ENCODE data around the gene ZMYND10. TPM values are rescaled to one million over a fixed set of nuclear protein-coding genes. Genes with fewer than 3 reads are reported as not detected.

The ZMYND10 gene
- total and polyA plus RNA-seq, 9 of the 15 experiments (the other 6 are each of a cell fraction or from before 2014, with no cell fraction given) = 0.20 to 2.8 (median 0.70) TPM

GRCh38 chr3:50353245-50354004 is 7.9 kb upstream of the ZMYND10 start:
- Histone ChIP-seq H2AFZ (ENCODE audit: low read depth, low read length) (no peak overlapping the region), H3K9ac (ENCODE audit: insufficient read depth in 1 of 2, low read depth in 2 of 2, low read length in 2 of 2) (peak overlapping the region in 1 of 2 experiments; percentile 26; a peak in 2 of 4 replicates), H3K9me3 (replicated peaks; ENCODE audit: control insufficient read depth, insufficient read depth, low read depth, low read length) (no peaks in the 10 kb centered on the region), H3K27ac (ENCODE audit: extremely low read depth, low read depth, low read length) (no peak overlapping the region), H3K27me3 (ENCODE audit: control insufficient read depth in 2 of 2, insufficient read depth in 2 of 2, low read length in 2 of 2) (no peaks in the 10 kb centered on the region), H3K4me1 (replicated peaks in 1 of 2; ENCODE audit: control insufficient read depth in 2 of 2, insufficient read depth in 2 of 2, low read length in 2 of 2) (peaks cover 30 to 50% of the 10 kb centered on the region in 2 experiments; a peak in 4 of 5 replicates), H3K9me1 (ENCODE audit: control insufficient read depth, insufficient read depth, low read length) (peaks cover 6% of the 10 kb centered on the region), H3K79me2 (ENCODE audit: control insufficient read depth, insufficient read depth, low read length) (peaks cover 57% of the 10 kb centered on the region), H3K4me3 (no peak overlapping the region), H3K36me3 (ENCODE audit: control insufficient read depth, insufficient read depth, low read length) (peaks cover 53% of the 10 kb centered on the region; the same call in 2 of the 3 replicates), H4K20me1 (replicated peaks; ENCODE audit: control insufficient read depth, insufficient read depth, low read length) (peaks cover 30% of the 10 kb centered on the region; the same call in 1 of the 2 replicates), H3K4me2 (ENCODE audit: insufficient read depth, low read length) (no peak overlapping the region)
- POLR2A ChIA-PET = interaction anchor here (0.6 to 1.8 kb wide), 11 partner anchors 11 to 181 kb away, joined by 3 to 5 read pairs (median 3); no protein-coding TSS in a partner anchor
- no TSS peak for BruUV-seq (replicated peaks)
- FAIRE-seq (no peak), ATAC-seq (no peak), DNase-seq (ENCODE audit: extremely low read depth in 1 of 4, low spot score in 3 of 4) (no peak)
- TF ChIP-seq CCAR2 (IDR thresholded peaks at IDR 0.05; ENCODE audit: low read depth, low read length) (no peak), HDAC8 (tag; IDR thresholded peaks at IDR 0.05) (no peak), ZBTB9 (CRISPR knock-in tag; IDR thresholded peaks at IDR 0.05) (no peak), THAP7 (CRISPR knock-in tag; IDR thresholded peaks at IDR 0.05) (no peak), BHLHE40 (IDR thresholded peaks at IDR 0.05; ENCODE audit: low read length) (no peak), E2F5 (CRISPR knock-in tag; IDR thresholded peaks at IDR 0.05) (no peak), POLR2G (IDR thresholded peaks at IDR 0.05; ENCODE audit: low read depth, low read length) (peak; percentile 65), POLR2A (conservative IDR thresholded peaks at IDR 0.05) (0 out of 2 replicates have a peak, but pooled peaks have one; percentile 18), HIVEP1 (CRISPR knock-in tag; IDR thresholded peaks at IDR 0.05) (no peak), RBFOX2 (IDR thresholded peaks at IDR 0.05; ENCODE audit: low read depth, low read length) (peak; percentile 46; the same call in 1 of the 2 replicates)
- CTCF ChIA-PET (ENCODE audit: low intra/inter-chr PET ratio) = interaction anchor here (0.6 kb wide), 1 partner anchor 162 kb away, joined by 3 read pairs; no protein-coding TSS in a partner anchor
- intact Hi-C loops (cut with micrococcal nuclease) (no loop called here), in situ Hi-C loops (cut with MboI) (no loop called here)
- WGBS (ENCODE audit: insufficient coverage, low coverage, missing lambda C conversion rate) = 95% methylated on average over 9 of the region's 12 CpGs

All from K562 (cell line).